PC-3 (cell line): ENCODE data around the gene SCD5.

Experiments used
- EZH2 ChIP-seq: fragments of 300-600 bp; sonication (generic); IDR thresholded peaks from one replicate; pipeline ENCODE4 v1.6.1; 2017; ENCODE audit warnings: antibody characterized with exemption, mild to moderate bottlenecking, low read length; ENCODE audit not compliant: unreplicated experiment
- EZH2phosphoT487 ChIP-seq: fragments of 300-600 bp; sonication (generic); IDR thresholded peaks from 2 replicates; pipeline ENCODE4 v1.6.1; 2018; ENCODE audit warnings: mild to moderate bottlenecking, antibody characterized with exemption, low read length, borderline replicate concordance
- TF ChIP-seq, protein P1 (sequence below): fragments of 300-600 bp; sonication (generic); conservative IDR thresholded peaks from 2 replicates; pipeline ENCODE4 v1.5.1; 2017; ENCODE audit warnings: antibody characterized with exemption, low read depth, mild to moderate bottlenecking, low read length

DNA sequence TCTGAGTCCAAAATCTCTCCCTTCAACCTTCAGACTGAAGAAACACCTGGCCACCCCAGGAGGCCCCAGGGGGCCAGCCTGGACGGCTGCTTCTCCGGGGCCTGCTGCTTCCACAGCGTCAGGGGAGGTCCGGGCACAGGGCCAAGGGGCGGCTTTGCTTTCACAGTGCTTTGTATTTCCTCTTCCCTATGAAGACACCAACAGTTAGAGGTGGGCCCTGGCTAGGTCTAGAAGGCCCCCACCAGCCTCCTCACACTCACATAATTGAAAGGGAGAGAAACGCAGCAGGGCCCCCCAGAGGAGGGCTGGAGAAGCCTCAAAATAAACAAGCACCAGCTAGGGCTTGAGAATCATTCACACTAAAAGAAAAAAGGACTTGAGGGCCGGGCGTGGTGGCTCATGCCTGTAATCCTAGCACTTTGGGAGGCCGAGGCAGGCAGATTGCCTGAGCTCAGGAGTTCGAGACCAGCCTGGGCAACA is 17.8 kb downstream of the SCD5 start:
- TF ChIP-seq, protein P1, sequence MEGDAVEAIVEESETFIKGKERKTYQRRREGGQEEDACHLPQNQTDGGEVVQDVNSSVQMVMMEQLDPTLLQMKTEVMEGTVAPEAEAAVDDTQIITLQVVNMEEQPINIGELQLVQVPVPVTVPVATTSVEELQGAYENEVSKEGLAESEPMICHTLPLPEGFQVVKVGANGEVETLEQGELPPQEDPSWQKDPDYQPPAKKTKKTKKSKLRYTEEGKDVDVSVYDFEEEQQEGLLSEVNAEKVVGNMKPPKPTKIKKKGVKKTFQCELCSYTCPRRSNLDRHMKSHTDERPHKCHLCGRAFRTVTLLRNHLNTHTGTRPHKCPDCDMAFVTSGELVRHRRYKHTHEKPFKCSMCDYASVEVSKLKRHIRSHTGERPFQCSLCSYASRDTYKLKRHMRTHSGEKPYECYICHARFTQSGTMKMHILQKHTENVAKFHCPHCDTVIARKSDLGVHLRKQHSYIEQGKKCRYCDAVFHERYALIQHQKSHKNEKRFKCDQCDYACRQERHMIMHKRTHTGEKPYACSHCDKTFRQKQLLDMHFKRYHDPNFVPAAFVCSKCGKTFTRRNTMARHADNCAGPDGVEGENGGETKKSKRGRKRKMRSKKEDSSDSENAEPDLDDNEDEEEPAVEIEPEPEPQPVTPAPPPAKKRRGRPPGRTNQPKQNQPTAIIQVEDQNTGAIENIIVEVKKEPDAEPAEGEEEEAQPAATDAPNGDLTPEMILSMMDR = no peak
- TF ChIP-seq EZH2 = no peak
- no peak for TF ChIP-seq EZH2phosphoT487
